Stimulated activated CD8-positive, alpha-beta memory T cell treated with anti-CD3 and anti-CD28 coated beads, Interleukin-2, amount 100 ng/mL, for 1 hour (primary cell): ENCODE results near the gene PPAN.

Experiments used
- DNase-seq, 2 donors: peaks; one replicate each; pipeline ENCODE4 v3.0.0-alpha.2; 2020; ENCODE audit warnings: low read depth in 2 of 2

Gene PPAN, protein sequence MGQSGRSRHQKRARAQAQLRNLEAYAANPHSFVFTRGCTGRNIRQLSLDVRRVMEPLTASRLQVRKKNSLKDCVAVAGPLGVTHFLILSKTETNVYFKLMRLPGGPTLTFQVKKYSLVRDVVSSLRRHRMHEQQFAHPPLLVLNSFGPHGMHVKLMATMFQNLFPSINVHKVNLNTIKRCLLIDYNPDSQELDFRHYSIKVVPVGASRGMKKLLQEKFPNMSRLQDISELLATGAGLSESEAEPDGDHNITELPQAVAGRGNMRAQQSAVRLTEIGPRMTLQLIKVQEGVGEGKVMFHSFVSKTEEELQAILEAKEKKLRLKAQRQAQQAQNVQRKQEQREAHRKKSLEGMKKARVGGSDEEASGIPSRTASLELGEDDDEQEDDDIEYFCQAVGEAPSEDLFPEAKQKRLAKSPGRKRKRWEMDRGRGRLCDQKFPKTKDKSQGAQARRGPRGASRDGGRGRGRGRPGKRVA

DNA sequence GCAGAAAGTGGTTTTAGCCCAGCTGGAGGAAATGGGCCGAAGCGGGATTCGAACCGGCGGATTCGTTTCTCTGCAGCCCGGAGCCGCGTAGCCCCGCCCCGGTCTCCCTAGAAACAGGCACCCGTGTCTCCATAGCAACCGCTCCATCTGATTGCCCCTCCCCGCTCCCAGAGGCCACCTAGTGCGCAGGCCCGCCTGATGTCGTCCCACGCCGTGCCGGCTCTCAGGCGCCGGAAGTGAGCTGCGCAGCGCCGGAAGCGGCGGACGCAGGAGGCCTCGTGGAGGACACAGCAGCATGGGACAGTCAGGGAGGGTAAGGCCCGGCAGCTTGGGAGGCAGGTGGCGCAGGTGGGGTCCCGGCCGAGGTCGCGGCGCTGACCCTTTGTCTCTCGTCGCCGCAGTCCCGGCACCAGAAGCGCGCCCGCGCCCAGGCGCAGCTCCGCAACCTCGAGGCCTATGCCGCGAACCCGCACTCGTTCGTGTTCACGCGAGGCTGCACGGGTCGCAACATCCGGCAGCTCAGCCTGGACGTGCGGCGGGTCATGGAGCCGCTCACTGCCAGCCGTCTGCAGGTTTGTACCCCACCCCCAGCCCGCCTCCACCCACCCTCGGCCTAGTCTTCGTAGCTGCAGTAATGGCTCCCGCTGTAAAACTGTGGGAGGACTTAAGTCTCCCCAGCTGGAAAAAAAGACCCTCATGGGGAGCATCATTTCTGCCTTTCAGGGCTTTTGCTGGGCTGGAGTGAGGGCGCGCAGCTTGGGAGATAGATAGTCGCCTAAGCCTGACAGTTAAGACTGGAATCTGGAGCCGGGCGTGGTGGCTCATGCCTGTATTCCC is at the start of gene PPAN:
PPAN (plus strand) TSS at position 263 of the 837 bp plus-strand sequence; CDS start at position 296, 33 bp downstream.
- DNase-seq = peak; percentile 91 to 95

DNA sequence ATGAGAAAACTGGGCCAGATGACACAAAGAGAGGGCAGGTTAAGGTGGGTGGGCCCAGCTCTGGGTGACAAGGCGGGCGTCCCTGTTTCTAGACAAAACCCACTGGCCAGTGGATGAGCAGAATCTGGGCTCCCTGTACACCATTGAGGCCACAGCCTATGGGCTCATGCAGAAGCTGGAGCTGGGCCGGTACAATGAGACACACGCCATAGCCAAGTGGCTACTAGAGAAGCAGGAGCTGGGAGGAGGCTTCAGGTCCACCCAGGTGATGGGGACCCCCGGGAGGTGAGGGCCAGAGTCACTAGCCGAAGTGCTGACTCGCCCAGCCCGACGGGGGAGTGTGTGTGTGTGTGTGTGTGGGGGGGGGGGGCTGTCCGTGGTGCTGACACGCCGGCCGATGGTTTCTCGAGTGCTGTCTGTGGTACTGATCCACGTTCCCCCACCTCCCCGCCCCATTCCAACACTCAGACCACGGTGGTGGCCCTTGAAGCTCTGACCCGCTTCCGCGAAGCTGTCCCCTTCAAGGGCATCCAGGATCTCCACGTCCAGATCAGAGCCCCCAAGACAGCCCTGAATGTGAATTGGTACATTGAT is 44.3 kb upstream of the PPAN start:
- no peak for DNase-seq

DNA sequence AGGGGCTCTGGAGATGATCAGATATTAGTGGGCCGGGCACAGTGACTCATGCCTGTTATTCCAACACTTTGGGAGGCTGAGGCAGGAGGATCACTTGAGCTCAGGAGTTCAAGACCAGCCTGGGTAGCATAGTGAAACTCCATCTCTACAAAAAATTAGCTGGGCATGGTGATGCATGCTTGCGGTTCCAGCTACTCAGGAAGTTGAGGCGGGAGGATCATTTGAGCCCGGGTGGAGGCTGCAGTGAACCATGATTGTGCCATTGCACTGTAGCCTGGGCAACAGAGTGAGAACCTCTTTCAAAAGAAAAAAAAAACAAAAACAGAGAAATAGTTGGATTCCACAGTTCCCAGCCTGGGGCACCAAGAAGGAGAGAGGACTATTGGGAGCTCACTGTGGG is 38.0 kb upstream of the PPAN start:
- DNase-seq = no peak

DNA sequence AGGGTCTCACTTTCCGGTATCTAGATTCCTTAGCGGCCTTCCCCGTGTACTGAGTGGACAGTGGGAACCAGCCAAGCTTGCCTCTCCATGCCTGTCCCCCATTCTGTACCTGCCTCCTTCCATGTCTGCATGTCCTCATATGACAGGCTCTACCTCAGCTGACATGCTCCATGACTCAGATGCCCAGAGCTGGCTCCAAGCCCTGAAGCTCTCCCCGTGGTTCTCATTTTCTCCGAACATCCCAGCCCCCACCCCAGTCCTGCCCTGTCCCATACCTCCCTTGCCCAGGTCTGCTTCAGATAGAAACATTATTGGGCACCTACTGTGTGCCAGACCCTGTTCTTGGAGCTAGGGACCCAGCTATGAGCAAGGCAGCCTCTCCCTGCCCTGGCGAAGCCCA is 37.1 kb upstream of the PPAN start:
- DNase-seq = no peak

DNA sequence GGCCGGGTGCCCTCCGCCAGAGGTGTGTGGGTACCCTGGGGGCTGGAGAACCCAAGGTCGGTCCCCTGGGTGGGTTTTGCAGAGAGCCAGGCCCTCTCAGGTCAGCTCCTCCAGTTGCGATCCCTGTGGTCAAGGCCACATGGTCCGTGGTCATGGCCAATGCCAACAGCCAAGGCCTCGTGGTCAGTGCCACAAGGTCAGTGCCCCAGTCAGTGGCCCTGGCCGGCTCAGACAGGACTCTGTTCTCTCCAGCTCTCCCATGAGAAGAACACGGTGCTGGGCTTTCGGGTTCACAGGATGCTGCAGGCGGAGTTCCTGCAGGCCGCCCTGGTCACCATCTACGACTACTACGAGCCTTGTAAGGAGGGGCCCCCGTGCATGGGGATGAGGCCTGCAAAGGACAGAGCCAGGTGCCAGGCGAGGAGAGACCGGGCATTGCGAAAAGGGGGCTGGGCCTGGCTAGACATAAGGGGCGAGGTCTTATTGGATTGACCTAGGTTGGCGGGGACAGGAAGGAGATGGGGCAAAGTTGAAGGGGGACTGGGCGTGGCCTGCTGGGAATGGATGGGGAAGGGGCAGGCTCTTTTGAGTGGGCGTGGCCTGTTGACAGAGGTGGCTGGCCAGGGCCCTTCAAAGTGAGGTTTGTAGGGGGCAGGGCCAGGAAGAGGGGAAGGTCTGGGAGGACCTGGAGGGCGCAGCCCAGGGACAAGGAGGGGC is 35.3 kb upstream of the PPAN start:
- DNase-seq = no peak

DNA sequence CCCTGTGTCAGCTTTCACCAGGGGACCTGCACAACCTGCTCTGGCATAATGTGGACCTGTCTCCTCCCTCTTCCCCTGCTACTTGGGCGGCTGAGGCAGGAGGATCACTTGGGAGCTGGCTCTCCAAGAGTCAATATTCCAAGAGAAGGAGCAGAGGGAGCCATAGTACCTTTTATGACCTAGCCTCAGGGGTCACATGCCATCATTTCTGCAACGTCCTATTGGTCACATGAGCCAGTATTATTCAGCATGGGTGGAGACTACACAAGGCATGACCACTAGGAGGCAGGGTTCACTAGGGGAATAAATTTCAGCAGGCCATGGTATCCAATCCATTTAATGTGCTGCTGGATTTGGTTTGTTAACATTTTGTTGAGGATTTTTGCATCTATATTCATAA is 32.0 kb upstream of the PPAN start:
- no peak for DNase-seq

DNA sequence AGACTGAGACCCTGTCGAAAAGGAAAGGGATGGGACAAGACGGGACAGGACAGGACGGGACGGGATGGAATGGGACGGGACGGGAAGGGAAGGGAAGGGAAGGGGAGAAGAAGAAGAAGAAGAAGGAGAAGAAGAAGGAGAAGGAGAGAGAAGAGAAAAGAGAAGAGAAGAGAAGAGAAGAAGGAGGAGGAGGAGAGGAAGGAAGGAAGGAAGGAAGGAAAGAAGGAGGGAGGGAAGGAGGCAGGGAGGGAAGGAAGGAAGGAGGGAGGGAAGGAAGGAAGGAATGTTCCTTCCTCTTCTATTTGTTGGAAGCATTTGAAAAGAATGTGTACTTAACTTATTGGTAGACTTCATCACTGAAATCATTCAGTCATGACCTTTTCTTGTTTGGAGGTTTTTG is 29.6 kb upstream of the PPAN start:
- DNase-seq = no peak

DNA sequence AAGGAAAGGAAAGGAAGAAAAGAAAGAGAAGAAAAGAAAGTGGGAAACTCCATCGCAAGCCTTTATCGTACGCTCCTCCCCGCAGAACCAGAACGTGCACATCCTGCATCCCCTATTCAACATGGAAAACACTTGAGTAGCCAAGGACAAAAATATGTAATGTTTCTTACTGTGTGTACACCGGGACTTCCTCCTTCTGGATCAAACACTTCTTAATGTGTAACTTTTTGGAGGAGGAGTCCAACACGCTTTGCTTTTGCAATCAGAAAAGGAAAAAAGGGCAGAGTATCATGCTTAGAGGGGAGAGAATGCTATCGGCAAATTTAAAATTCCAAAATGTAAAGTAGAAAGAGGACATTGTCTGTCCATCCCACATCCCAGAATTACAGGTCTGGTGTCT is 27.8 kb upstream of the PPAN start:
- no peak for DNase-seq

DNA sequence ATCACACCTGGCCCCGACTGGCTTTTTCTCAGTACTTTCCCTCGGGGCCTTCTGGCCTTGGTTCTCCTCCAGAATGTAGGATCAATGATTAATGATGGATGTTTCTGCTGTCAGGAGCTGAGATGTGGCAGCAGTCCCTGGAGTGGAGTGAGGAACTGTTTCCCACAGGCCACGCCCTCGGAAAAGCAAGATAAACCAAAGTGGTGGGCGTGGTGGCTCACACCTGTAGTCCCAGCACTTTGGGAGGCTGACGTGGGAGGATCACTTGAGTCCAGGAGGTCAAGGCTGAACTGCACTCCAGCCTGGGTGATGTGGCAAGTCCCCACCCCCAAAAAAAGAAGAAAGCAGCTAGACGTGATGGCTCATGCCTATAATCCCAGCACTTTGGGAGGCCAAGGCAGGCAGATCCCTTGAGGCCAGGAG is 27.1 kb upstream of the PPAN start:
- no peak for DNase-seq

DNA sequence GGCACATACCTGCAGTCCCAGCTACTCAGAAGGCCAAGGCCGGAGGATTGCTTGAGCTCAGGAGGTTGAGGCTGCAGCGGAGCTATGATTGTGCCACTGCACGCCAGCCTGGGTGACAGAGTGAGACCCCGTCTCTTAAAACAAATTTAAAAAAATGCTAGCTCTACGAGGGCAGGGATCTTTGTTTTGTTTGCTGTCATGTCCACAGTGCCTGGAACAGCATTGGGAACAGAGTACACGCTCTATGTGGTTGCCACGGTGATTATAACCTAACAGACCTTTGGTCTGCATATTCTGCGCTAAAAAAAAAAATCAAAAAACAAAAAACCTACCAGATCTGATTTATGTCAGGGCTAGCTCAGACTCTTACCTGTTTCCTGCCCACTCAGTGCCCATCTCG is 22.3 kb upstream of the PPAN start:
- DNase-seq = no peak

DNA sequence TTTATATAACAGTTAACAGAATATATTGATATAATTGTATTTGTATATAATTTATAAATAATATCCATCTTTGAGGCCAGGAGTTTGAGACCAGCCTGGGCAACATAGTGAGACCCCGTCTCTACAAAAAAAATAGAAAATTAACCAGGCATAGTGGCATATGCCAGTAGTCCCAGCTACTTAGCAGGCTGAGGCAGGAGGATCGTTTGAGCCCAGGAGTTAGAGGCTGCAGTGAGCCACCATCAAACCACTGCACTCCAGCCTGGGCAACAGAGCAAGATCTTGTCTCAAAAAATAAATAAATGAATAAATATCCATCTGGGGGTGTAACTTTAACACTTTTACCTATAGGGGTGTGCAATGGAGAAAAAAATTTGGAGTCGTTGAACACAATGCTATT is 21.4 kb upstream of the PPAN start:
- DNase-seq = no peak

DNA sequence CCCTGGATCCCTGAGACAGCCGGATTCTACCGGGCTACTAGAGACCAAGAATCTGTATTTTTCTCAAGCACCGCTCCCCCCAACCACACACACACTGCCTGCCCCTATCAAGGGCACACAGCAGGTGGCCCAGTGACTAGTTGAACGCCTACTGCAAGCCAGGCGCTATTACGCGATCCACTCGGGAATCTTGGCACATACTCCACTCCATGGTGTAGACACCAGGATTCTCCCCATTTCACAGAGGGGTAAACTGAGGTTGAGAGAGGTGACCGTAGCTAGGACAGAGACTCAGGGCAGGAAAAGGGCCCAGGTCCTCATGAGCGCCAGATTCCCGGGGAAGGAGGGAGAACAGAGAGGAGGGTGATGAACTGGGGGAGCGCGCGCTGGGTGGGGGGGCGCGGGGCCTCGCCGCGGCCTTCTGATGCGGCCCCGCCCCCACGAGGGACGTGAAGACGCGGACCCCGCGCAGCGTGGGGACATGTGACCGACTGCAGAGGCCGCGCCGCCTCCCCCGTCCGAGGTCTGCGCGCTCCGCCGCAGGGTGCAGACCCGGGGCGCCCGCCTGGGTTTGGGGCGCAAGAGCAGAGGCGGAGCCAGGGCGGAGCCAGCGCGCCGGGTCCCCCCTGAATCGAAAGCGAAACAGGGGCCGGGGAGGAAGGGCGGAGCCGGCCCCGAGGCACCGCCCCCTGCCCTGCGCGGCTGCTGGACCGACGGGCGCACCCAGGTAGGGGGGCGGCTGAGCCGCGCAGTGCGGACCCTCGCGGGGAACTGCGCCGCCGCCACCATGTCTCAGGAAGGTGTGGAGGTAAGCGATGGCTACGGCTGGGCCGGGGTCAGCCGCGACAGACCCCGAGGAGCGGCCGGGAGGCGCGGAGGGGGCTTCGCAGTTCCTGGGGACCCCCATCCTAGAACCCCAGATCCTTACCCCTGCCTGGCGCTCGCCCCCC is 20.2 kb upstream of the PPAN start, which contains the start of gene SHFL:
SHFL (plus strand) TSS at position 677 of the 950 bp plus-strand sequence; CDS start at position 788, 111 bp downstream.
- DNase-seq = peak; percentile 64 to 73

DNA sequence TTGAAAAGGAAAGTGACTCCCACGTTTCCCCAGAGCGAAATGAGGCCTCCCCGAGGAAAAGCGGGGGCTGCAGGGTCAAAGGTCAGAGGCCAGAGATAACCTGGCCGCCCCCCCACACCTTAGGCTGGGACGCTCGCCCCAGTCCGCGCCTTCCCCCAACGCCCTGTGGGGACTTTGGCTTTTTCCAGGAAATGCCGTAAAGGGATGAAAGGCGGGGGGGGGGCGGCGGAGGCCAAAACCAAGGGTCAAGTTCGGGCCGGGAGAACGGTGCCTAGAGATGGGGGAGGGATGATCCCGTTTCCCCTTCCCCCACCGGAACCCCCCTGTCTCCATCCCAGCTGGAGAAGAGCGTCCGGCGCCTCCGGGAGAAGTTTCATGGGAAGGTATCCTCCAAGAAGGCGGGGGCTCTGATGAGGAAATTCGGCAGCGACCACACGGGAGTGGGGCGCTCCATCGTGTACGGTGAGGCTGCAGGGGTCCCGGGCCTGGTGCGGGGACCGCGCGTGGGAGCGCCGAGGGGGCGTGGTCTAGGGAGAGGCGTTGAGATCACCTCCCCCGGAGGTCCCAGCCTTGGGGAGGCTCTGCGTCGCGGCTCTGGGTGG is 19.5 kb upstream of the PPAN start:
- no peak for DNase-seq

DNA sequence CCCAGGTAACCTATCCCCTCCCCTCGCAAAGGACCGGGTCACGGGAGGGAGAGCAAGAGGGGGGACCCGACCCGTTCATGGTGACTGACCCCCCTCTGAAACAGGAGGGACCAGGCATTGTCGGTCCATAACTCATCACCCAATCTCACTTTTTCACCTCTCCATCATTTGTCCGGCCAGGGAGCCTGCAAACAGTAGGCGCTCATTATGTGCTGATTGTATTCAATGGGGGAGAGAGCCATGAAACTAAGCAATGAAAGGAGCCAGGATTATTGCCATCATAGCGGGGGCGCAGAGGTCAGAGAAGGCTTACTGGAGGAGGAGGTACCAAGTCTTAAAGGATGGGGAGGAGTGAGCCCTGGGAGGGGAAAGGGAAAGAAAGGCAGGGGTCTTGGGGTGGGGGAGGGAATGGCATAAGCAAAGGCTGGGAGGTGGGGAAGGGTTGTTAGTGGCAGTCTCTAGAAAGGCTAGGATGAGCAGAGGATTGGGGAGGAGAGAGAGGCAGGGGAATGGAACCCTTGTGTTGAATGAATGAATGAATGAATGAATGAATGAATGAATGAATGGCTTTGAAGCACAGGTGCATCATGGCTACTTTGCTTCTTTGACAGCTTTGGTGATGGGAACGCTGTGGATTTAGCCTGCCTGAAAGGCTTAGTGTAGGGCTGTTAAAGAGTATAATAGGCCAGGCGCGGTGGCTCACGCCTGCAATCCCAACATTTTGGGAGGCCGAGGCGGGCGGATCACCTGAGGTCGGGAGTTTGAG is 18.7 kb upstream of the PPAN start:
- DNase-seq = no peak

DNA sequence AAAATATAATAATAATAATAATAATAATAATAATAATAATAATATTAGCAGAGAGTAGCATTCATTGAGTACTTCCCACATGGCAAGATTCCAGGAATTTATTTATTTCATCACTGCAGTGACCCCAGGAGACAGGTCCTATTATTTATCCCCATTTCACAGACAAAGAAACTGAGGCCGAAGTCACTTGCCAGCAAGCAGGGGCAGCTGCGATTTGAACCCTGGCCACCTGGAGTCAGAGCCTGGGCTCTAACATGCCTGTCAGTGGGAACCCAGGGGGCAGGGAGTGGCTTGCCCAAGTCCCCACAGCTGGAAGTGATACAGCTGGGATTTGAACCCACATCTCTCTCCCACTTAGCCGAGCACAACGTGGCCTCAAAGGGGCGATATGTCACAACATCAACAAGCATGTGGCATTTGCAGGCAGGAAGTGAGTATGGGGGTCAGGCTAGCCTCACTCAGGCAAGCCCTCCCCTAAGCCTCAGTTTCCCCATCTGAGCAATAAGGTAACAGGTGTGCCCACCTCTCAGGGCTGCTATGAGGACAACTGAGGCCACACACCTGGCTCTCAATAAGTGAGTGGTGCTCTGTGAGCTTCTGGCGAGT is 17.1 kb upstream of the PPAN start:
- DNase-seq = no peak

DNA sequence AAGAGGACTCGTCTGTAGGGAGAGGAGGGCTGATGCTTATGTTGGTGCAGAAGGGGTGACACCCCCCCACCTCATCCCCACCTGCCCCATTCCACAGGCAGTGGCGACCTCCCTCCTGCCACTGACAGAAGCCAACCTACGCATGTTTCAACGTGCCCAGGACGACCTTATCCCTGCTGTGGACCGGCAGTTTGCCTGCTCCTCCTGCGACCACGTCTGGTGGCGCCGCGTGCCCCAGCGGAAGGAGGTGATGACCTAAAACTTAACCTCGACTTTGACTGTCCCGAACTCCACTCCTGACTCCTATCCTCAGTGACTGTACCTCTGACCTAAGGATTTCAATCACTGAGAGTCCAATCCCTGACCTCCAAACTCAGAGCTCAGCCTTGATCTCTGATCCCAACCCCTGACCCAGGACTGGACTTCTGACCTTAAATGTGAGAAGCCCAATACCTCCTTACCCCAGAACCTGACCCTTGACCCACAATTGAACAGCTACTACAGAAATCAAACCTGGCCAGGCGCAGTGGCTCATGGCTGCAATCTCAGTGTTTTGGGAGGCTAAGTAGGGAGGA is 16.3 kb upstream of the PPAN start:
- DNase-seq = no peak

DNA sequence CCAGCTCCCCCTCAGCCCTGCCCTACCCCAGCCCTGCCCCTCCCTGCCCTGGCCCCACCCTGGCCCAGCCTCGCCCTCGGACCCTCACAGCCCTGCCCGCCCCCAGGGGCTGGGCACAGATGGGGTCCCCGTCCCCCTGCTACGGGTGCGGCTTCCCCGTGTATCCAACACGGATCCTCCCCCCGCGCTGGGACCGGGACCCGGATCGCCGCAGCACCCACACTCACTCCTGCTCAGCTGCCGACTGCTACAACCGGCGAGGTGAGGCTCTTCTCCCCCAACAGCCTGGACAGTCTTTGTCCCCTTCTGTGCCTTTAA is 14.8 kb upstream of the PPAN start:
- DNase-seq = no peak

DNA sequence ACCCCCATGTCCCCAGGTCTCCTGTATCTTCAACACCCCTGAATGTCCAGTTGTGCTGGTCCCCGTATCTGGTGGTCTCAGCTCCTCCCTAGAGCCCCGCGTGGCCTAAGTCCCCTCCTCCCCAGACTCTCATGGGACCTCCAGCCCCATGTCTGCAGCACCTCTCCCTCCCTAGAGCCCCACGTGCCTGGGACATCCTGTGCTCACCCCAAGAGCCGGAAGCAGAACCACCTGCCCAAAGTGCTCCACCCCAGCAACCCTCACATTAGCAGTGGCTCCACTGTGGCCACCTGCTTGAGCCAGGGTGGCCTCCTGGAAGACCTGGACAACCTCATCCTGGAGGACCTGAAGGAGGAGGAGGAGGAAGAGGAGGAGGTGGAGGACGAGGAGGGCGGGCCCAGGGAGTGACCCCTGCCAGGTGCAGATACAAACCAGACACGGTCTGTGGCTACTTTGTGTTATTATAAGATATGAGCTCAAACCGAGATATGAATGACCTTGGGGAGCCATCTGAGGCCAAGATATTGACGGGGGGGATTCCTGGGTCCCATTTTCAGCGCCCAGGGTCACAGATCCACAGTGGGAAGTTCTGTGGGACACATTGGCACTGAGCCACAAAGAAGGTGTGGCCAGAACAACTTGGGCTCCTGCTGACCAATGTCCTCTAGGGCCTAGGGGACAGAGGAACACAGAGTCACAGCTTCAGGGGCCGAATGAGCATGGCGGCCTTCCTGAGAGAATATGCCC is 14.1 kb upstream of the PPAN start:
- no peak for DNase-seq
